ENCODE data around the gene PPP6R3.

DNA sequence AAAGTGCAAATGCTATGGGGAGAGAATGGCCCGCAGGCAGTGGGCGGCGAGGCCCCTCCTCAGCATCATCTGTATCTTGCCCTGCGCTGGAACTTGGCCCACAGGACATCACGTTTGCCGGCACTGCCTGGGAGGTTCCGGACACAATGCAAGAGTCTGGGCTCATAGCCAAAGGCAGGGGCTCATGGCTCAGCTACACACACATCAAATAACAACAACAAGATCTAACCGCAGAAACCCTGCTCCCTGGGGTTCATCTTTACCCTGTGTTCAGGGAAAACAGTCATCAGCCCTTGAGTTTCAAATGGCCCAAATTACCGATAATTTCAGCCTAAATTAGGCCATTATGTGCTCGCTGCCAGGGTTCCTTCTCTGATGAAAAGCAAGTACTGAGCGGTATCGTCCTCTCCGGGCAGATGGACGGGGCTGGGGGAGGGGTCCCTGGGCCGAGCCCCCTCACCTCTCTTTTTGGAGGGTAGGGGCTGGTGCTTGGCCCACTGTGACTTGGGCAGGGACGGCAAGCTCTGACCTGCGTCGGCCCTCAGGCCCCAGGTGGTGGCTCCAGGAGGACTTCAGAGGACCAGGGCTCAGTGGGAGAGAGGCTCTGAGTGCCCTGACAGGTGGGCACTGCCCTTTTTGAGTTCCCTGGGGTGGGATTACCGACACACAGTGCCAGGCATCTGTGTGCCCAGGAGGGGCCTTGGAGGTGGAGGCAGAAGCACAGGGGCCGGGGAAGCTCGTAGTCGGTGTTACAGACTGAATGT, 198.8 kb downstream of the PPP6R3 start:
- TF ChIP-seq POLR2AphosphoS5 (IDR thresholded peaks at IDR 0.05; ENCODE audit: low read depth, low read length): no peak; the same call in 1 of the 2 replicates
- TF ChIP-seq, protein P1, sequence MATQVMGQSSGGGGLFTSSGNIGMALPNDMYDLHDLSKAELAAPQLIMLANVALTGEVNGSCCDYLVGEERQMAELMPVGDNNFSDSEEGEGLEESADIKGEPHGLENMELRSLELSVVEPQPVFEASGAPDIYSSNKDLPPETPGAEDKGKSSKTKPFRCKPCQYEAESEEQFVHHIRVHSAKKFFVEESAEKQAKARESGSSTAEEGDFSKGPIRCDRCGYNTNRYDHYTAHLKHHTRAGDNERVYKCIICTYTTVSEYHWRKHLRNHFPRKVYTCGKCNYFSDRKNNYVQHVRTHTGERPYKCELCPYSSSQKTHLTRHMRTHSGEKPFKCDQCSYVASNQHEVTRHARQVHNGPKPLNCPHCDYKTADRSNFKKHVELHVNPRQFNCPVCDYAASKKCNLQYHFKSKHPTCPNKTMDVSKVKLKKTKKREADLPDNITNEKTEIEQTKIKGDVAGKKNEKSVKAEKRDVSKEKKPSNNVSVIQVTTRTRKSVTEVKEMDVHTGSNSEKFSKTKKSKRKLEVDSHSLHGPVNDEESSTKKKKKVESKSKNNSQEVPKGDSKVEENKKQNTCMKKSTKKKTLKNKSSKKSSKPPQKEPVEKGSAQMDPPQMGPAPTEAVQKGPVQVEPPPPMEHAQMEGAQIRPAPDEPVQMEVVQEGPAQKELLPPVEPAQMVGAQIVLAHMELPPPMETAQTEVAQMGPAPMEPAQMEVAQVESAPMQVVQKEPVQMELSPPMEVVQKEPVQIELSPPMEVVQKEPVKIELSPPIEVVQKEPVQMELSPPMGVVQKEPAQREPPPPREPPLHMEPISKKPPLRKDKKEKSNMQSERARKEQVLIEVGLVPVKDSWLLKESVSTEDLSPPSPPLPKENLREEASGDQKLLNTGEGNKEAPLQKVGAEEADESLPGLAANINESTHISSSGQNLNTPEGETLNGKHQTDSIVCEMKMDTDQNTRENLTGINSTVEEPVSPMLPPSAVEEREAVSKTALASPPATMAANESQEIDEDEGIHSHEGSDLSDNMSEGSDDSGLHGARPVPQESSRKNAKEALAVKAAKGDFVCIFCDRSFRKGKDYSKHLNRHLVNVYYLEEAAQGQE (IDR thresholded peaks at IDR 0.05; ENCODE audit: insufficient read depth in 1 of 2, low read depth in 2 of 2, low read length in 2 of 2): peak in 1 of 2 experiments; percentile 65; a peak in 1 of 4 replicates
- peak; percentile 94; the same call in 1 of the 2 replicates for TF ChIP-seq SIN3A (IDR thresholded peaks at IDR 0.05; ENCODE audit: borderline replicate concordance, insufficient read depth, low read length)
